GM12891 (cell line): Measurements from ENCODE around the gene SMYD3.
A peak's percentile ranks its signal among the peaks of the same experiment; 100 is the strongest.

Source experiments
- DNase-seq: peaks from one replicate; pipeline ENCODE4 v3.0.0; 2011; ENCODE audit warnings: low spot score; ENCODE audit not compliant: insufficient read length
- FAIRE-seq: peaks from 2 replicates; lab custom pipeline; 2011; peaks lifted over from hg19 to GRCh38; lab: Jason Lieb, UNC
- PAX5 ChIP-seq: IDR thresholded peaks from 2 replicates; pipeline ENCODE4 v1.6.1; 2011; ENCODE audit warnings: low read length, moderate library complexity, mild to moderate bottlenecking; ENCODE audit not compliant: insufficient read depth, severe bottlenecking
- POLR2A ChIP-seq: IDR thresholded peaks from 2 replicates; pipeline ENCODE4 v1.6.1; 2011; ENCODE audit warnings: low read depth, low read length, control low read depth
- POLR2AphosphoS5 ChIP-seq: IDR thresholded peaks from 2 replicates; pipeline ENCODE4 v1.6.1; 2011; ENCODE audit warnings: low read depth, low read length, control low read depth
- POU2F2 ChIP-seq: IDR thresholded peaks from 2 replicates; pipeline ENCODE4 v1.6.1; 2011; ENCODE audit warnings: low read depth, mild to moderate bottlenecking, control low read depth, low read length, moderate library complexity
- SPI1 ChIP-seq: IDR thresholded peaks from 2 replicates; pipeline ENCODE4 v1.6.1; 2011; ENCODE audit warnings: low read depth, low read length, control low read depth
- TAF1 ChIP-seq: IDR thresholded peaks from 2 replicates; pipeline ENCODE4 v1.6.1; 2011; ENCODE audit warnings: low read depth, low read length, control low read depth

Gene SMYD3

GRCh38 chr1:246533371-246533905 lies 26.4 kb upstream of the SMYD3 start:
- DNase-seq = no peak
- no peak for TF ChIP-seq TAF1
- TF ChIP-seq POU2F2 = no peak
- TF ChIP-seq POLR2AphosphoS5 = no peak
- no peak for TF ChIP-seq POLR2A
- no peak for TF ChIP-seq SPI1
- TF ChIP-seq PAX5 = no peak
- no peak for FAIRE-seq

- FAIRE-seq (no peak), DNase-seq (no peak)
- TF ChIP-seq POLR2AphosphoS5 (no peak), SPI1 (no peak), POLR2A (no peak), POU2F2 (no peak), PAX5 (no peak), TAF1 (no peak)
Observed at GRCh38 chr1:246532519-246532918, 25.4 kb upstream of the SMYD3 start.

- TF ChIP-seq POLR2AphosphoS5 (no peak), POLR2A (no peak), TAF1 (no peak), SPI1 (no peak), POU2F2 (no peak), PAX5 (no peak)
- no peak for FAIRE-seq
- DNase-seq = no peak
Observed at GRCh38 chr1:246530482-246530881, 23.4 kb upstream of the SMYD3 start.

GRCh38 chr1:246528933-246529731 lies 22.1 kb upstream of the SMYD3 start:
- DNase-seq (no peak), FAIRE-seq (no peak)
- TF ChIP-seq SPI1 (no peak), PAX5 (no peak)

- no peak for DNase-seq
- TF ChIP-seq POLR2A (no peak), SPI1 (peak; percentile 25; the same call in 1 of the 2 replicates)
- peak; percentile 66 for FAIRE-seq
Observed at GRCh38 chr1:246527402-246528088, 20.5 kb upstream of the SMYD3 start.

- FAIRE-seq = no peak
- no peak for DNase-seq
- TF ChIP-seq POU2F2 (no peak), TAF1 (no peak), POLR2A (no peak), SPI1 (no peak), POLR2AphosphoS5 (no peak), PAX5 (no peak)
Observed at GRCh38 chr1:246526915-246527314, 19.8 kb upstream of the SMYD3 start.

GRCh38 chr1:246526380-246526779 lies 19.3 kb upstream of the SMYD3 start:
- TF ChIP-seq POLR2AphosphoS5 (no peak), SPI1 (no peak), PAX5 (no peak), POLR2A (no peak), TAF1 (no peak), POU2F2 (no peak)
- DNase-seq (no peak), FAIRE-seq (no peak)

GRCh38 chr1:246519514-246519913 lies 12.4 kb upstream of the SMYD3 start:
- DNase-seq (no peak), FAIRE-seq (no peak)
- no peak for TF ChIP-seq PAX5
- TF ChIP-seq POU2F2 = no peak
- TF ChIP-seq POLR2AphosphoS5 = no peak
- no peak for TF ChIP-seq POLR2A
- no peak for TF ChIP-seq TAF1
- no peak for TF ChIP-seq SPI1

- DNase-seq = no peak
- no peak for FAIRE-seq
- TF ChIP-seq TAF1 = no peak
- TF ChIP-seq PAX5 = no peak
- no peak for TF ChIP-seq POU2F2
- no peak for TF ChIP-seq SPI1
- TF ChIP-seq POLR2AphosphoS5 = no peak
- no peak for TF ChIP-seq POLR2A
Observed at GRCh38 chr1:246518456-246519205, 11.6 kb upstream of the SMYD3 start.
